ENCODE data around the gene RUNX2. TPM values are rescaled to one million over a fixed set of nuclear protein-coding genes. Genes with fewer than 3 reads are reported as not detected.

RUNX2 gene
- total RNA-seq, 1 donor from 2014 or later: not detected

DNA sequence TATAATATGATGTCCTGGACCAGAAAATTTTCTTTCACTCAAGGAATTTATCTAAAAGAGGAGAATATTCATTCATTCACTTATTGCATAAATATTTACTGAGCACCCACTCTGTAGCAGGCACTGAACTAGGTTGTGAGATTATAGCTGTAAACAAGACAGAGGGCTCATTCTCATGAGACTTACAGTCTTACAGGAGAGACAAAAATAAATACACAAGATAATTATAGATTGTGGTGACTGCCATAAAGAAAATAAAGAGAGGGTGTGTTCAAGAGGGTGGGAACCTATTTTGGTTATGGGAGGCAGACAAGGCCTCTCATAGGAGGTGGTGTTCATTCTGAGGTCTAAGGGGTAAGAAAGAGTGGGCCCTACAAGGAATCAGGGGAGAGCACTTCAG lies 159.5 kb downstream of the RUNX2 start:
- TF ChIP-seq, protein P1, sequence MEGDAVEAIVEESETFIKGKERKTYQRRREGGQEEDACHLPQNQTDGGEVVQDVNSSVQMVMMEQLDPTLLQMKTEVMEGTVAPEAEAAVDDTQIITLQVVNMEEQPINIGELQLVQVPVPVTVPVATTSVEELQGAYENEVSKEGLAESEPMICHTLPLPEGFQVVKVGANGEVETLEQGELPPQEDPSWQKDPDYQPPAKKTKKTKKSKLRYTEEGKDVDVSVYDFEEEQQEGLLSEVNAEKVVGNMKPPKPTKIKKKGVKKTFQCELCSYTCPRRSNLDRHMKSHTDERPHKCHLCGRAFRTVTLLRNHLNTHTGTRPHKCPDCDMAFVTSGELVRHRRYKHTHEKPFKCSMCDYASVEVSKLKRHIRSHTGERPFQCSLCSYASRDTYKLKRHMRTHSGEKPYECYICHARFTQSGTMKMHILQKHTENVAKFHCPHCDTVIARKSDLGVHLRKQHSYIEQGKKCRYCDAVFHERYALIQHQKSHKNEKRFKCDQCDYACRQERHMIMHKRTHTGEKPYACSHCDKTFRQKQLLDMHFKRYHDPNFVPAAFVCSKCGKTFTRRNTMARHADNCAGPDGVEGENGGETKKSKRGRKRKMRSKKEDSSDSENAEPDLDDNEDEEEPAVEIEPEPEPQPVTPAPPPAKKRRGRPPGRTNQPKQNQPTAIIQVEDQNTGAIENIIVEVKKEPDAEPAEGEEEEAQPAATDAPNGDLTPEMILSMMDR (IDR thresholded peaks at IDR 0.05; ENCODE audit: partially characterized antibody, unreplicated experiment): no peak
- Mint-ChIP-seq H3K4me3 (ENCODE audit: unreplicated experiment) (no peak overlapping the region), H3K27me3 (ENCODE audit: unreplicated experiment) (no peaks in the 10 kb centered on the region), H3K9me3 (ENCODE audit: unreplicated experiment) (no peaks in the 10 kb centered on the region), H3K4me1 (ENCODE audit: low read depth, unreplicated experiment) (no peaks in the 10 kb centered on the region), H3K27ac (ENCODE audit: unreplicated experiment) (no peak overlapping the region), H3K36me3 (ENCODE audit: unreplicated experiment) (no peaks in the 10 kb centered on the region)
- DNase-seq: no peak

DNA sequence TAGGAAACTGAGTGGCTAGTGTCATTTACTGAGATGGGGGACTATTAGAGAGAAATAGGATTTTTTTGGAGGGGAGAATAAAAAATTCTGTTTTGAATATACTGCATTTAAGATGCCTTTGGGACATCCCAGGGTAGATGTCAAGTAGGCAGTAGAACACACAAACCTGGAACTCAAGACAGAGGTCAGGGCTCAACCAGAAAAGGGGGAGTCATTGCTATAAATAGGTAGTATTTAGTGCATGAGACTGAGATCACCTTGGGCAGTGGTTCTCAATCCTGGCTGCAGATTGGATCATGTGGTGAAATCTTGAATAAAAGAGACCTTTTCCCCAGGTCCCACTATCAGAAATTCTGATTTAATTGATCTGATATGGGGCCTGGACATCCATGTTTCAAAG lies 160.1 kb downstream of the RUNX2 start:
- H3K4me3 Mint-ChIP-seq (ENCODE audit: unreplicated experiment): no peak overlapping the region

DNA sequence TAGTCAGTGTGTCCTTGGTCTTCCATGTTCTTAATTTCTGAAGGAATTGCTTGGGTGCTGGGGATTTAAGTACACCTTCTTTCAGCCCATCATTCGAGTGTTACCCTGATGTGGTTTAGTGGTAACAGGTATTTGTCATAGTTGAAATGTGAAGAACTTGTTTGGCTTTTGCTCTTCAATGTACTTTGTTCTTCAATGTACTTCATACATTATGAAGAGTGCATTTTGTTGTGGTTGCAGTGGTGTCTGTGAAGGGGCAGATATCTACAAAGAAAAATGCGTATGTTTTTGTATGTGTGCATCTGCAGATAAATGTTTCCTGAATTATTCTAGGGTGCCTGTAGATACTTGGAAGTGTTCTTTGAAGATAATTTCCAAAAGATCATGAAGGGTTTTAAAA lies 160.8 kb downstream of the RUNX2 start:
- H3K4me3 Mint-ChIP-seq (ENCODE audit: unreplicated experiment): no peak overlapping the region
- no peaks in the 10 kb centered on the region for H3K9me3 Mint-ChIP-seq (ENCODE audit: unreplicated experiment)
- H3K4me1 Mint-ChIP-seq (ENCODE audit: low read depth, unreplicated experiment): no peaks in the 10 kb centered on the region
- H3K36me3 Mint-ChIP-seq (ENCODE audit: unreplicated experiment): no peaks in the 10 kb centered on the region
- no peaks in the 10 kb centered on the region for H3K27me3 Mint-ChIP-seq (ENCODE audit: unreplicated experiment)
- H3K27ac Mint-ChIP-seq (ENCODE audit: unreplicated experiment): no peak overlapping the region
- no peak for DNase-seq
- TF ChIP-seq, protein P1 (IDR thresholded peaks at IDR 0.05; ENCODE audit: partially characterized antibody, unreplicated experiment): no peak

More for the DNA sequence above, 160.1 kb downstream of the RUNX2 start:
- no peak overlapping the region for H3K27ac Mint-ChIP-seq (ENCODE audit: unreplicated experiment)
- H3K36me3 Mint-ChIP-seq (ENCODE audit: unreplicated experiment): no peaks in the 10 kb centered on the region
- H3K27me3 Mint-ChIP-seq (ENCODE audit: unreplicated experiment): no peaks in the 10 kb centered on the region
- H3K9me3 Mint-ChIP-seq (ENCODE audit: unreplicated experiment): no peaks in the 10 kb centered on the region
- H3K4me1 Mint-ChIP-seq (ENCODE audit: low read depth, unreplicated experiment): no peaks in the 10 kb centered on the region
- TF ChIP-seq, protein P1 (IDR thresholded peaks at IDR 0.05; ENCODE audit: partially characterized antibody, unreplicated experiment): no peak
- DNase-seq: no peak

DNA sequence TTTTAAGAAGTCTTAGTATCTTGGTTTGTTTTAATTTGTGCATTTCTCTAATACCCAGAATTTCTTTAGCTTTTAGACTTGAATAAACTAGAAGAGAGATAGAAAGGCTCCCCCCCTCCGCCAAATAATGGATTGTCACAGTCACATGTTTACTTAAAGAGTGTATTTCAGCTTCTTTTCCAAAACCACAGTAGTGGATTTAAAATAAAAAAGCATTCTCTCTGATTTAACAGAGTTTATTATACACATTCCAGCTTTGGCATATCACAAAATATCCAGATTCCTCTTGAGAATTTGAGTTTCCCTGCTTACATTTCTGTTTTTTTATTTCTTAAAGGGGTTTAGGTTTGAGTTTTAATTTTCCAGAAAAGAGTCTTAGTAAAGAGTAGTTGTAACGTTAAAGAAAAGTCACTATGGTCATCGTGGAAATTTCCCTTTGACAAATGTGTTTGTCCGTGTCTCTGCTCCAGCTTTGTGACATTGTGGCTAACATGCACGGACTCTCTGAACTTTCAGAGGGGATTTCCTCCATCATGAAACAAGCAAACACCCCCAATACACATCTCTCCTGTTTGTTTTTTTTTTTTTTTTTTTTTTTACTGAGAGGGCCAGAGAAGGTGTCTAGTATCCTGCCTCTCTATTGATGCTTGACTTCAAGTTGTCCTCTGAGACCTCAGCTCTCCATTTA lies 163.1 kb downstream of the RUNX2 start:
- no peak overlapping the region for H3K4me3 Mint-ChIP-seq (ENCODE audit: unreplicated experiment)
- H3K27me3 Mint-ChIP-seq (ENCODE audit: unreplicated experiment): no peaks in the 10 kb centered on the region
- no peaks in the 10 kb centered on the region for H3K4me1 Mint-ChIP-seq (ENCODE audit: low read depth, unreplicated experiment)
- no peak overlapping the region for H3K27ac Mint-ChIP-seq (ENCODE audit: unreplicated experiment)
- no peaks in the 10 kb centered on the region for H3K9me3 Mint-ChIP-seq (ENCODE audit: unreplicated experiment)
- H3K36me3 Mint-ChIP-seq (ENCODE audit: unreplicated experiment): no peaks in the 10 kb centered on the region
- no peak for DNase-seq
- TF ChIP-seq, protein P1 (IDR thresholded peaks at IDR 0.05; ENCODE audit: partially characterized antibody, unreplicated experiment): no peak

DNA sequence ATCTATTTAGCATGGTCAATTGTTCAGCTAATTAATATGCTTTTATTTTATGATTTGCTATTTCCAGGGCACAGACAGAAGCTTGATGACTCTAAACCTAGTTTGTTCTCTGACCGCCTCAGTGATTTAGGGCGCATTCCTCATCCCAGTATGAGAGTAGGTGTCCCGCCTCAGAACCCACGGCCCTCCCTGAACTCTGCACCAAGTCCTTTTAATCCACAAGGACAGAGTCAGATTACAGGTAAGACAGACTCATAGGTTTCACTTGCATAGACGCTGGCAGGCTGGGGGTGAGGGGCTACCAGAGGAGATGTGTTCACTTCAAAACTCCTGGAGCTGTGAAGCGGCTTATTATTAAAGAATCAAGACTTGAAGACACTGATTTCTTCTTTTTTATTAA lies 163.7 kb downstream of the RUNX2 start:
- DNase-seq: no peak
- no peaks in the 10 kb centered on the region for H3K4me1 Mint-ChIP-seq (ENCODE audit: low read depth, unreplicated experiment)
- no peak overlapping the region for H3K27ac Mint-ChIP-seq (ENCODE audit: unreplicated experiment)
- no peaks in the 10 kb centered on the region for H3K36me3 Mint-ChIP-seq (ENCODE audit: unreplicated experiment)
- H3K9me3 Mint-ChIP-seq (ENCODE audit: unreplicated experiment): no peaks in the 10 kb centered on the region
- no peaks in the 10 kb centered on the region for H3K27me3 Mint-ChIP-seq (ENCODE audit: unreplicated experiment)
- no peak overlapping the region for H3K4me3 Mint-ChIP-seq (ENCODE audit: unreplicated experiment)
- TF ChIP-seq, protein P1 (IDR thresholded peaks at IDR 0.05; ENCODE audit: partially characterized antibody, unreplicated experiment): no peak
